Neural progenitor cell (in vitro differentiated cells): ENCODE measurements around the gene OR2C3.

Experiments used
- CTCF ChIP-seq: fragments of 200-600 bp; sonication (generic); IDR thresholded peaks from 2 replicates; pipeline ENCODE4 v1.5.1; 2017; ENCODE audit warnings: antibody characterized with exemption, mild to moderate bottlenecking
- EZH2 ChIP-seq: fragments of 200-600 bp; sonication (generic); IDR thresholded peaks from 2 replicates; pipeline ENCODE4 v1.6.1; 2017; ENCODE audit warnings: antibody characterized with exemption, mild to moderate bottlenecking, moderate library complexity

- TF ChIP-seq CTCF (no peak), EZH2 (no peak)
These were observed 44.9 kb downstream of the OR2C3 start for GRCh38 chr1:247491328-247491727.
